DMS 273 (cell line): ENCODE measurements around the gene MPP4.

ENCODE experiments used
- DNase-seq: peaks from one replicate; lab custom pipeline; 2025; ENCODE audit not compliant: unreplicated experiment; lab: John Stamatoyannopoulos, UW

MPP4 gene

GRCh38 chr2:201630577-201630976 lies 67.9 kb downstream of the MPP4 start:
- DNase-seq = no peak

- DNase-seq = no peak
These were observed 69.9 kb downstream of the MPP4 start for GRCh38 chr2:201628545-201628944.

GRCh38 chr2:201622306-201622970 lies 76.0 kb downstream of the MPP4 start:
- DNase-seq = no peak

- DNase-seq = no peak
These were observed 77.0 kb downstream of the MPP4 start for GRCh38 chr2:201621293-201621999.

GRCh38 chr2:201618744-201619662 lies 79.4 kb downstream of the MPP4 start:
- DNase-seq = peak; percentile 82

- no peak for DNase-seq
These were observed 90.4 kb downstream of the MPP4 start for GRCh38 chr2:201608021-201608420.

GRCh38 chr2:201607568-201607967 lies 90.9 kb downstream of the MPP4 start:
- DNase-seq = no peak

- DNase-seq = no peak
These were observed 97.5 kb downstream of the MPP4 start for GRCh38 chr2:201600906-201601305.

- no peak for DNase-seq
These were observed 101.0 kb downstream of the MPP4 start for GRCh38 chr2:201597397-201597796.
